Left lung (tissue), 10 donors: ENCODE data around the gene MMP24. TPM values are rescaled to one million over a fixed set of nuclear protein-coding genes. Genes with fewer than 3 reads are reported as not detected.

ENCODE experiments used
- ATAC-seq: fragments of 200-7000 bp; cut with Tn5 transposase; one replicate; pipeline ENCODE4 v1.9.1; 2020; ENCODE audit warnings: moderate library complexity
- DNase-seq, 4 donors: peaks; one replicate each; pipeline ENCODE4 v3.0.0-alpha.2; 2013 to 2020
- H3K27ac ChIP-seq, 2 donors: fragments of 200-600 bp; sonication (generic) in 1 of 2; one replicate each; pipeline versions ENCODE4 v1.5.0 to v1.8.0; 2020 to 2021
- H3K27me3 ChIP-seq, 2 donors: fragments of 200-600 bp; sonication (generic) in 1 of 2; one replicate each; pipeline versions ENCODE4 v1.5.0 to v1.8.0; 2020 to 2021
- H3K36me3 ChIP-seq, 2 donors: fragments of 200-600 bp; sonication (generic) in 1 of 2; one replicate each; pipeline versions ENCODE4 v1.5.0 to v1.8.0; 2020 to 2021
- H3K4me1 ChIP-seq, 2 donors: fragments of 200-600 bp; one replicate each; pipeline ENCODE4 v1.8.0; 2021
- H3K4me3 ChIP-seq, 2 donors: fragments of 200-600 bp; sonication (generic) in 1 of 2; one replicate each; pipeline versions ENCODE4 v1.5.0 to v1.8.0; 2020 to 2021; ENCODE audit warnings: mild to moderate bottlenecking in 1 of 2
- H3K9me3 ChIP-seq, 2 donors: fragments of 200-600 bp; sonication (generic) in 1 of 2; one replicate each; pipeline versions ENCODE4 v1.5.0 to v1.8.0; 2020 to 2021
- intact Hi-C, 2 donors: fragments of 100-400 bp; cut with DNase I; formaldehyde crosslinking; loops; one replicate each; pipeline versions ENCODE4 v1.11.2 to v1.14.2; 2022
- polyA plus RNA-seq, 6 donors: library from polyadenylated mRNA; unstranded; fragments of 120-200 nt; gene quantifications; one replicate each; pipeline ENCODE4 v1.2.1, GENCODE V29; 2013; ENCODE audit not compliant: insufficient read length in 6 of 6
- total RNA-seq, 2 donors: library from RNA; stranded (reverse); fragmentation: NEBNext Ultra II Directional; extraction: Animal tissue kit (Norgen Biotek cat#: 25700); gene quantifications; one replicate each; pipeline ENCODE4 v1.2.1, GENCODE V29; 2021
- TF ChIP-seq, protein P1 (sequence below), 2 donors: fragments of 200-600 bp; sonication (generic) in 1 of 2; IDR thresholded peaks; one replicate each; pipeline versions ENCODE4 v1.5.0 to v1.8.0; 2021; ENCODE audit warnings: antibody characterized with exemption in 2 of 2
- donor health status: DM: no; HTN: yes; CAD: no.
- donor health status: DM: no; HTN: no; CAD: no.

MMP24 gene
- total and polyA plus RNA-seq, 8 donors = 1.3 to 24.9 (median 1.9) TPM

DNA sequence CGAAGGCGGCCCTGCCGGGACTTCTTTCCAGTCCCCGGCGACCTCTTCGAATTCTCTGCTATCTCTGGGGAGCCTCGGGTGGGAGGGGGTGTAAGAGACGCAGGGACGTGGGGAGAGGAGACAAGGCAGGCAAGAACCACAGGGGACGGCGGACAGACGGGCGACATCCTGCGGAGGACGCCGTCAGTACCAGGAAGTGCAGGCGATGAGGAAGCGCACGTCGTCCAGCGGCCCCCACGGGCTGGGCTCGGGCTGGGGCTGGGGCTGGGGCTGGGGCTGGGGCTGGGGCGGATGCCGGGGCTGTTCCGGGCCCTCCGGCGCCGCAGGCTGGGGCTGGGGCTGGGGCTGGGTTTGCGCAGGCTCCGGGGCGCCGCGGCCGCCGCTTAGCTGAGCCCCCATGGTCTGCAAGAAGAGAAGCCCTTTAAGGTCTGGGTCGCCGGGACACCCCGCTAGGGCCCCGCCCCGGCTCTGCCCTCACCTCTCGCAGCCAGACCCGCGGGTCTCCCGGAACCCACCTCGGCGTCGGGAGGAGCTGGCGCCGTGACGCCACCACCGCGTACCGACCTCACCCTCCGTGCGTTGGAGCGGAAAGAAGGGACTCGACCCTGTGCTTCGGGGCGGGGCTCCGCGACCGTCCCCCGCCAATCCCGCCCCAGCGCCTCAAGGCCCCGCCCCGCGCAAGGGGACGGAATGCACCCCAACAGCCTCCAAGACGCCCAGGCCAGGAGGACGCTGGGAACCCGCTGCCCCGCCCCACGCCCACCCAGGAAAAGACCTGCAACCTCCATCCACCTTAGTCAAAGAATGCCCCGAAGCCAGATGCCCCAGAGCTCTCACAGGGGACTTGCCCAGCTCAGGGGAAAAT, 51.3 kb downstream of the MMP24 start, which contains the start of gene MMP24OS:
TSS of gene MMP24OS (minus strand) at position 592 of the 865 bp plus-strand sequence. CDS start at position 399, 193 bp downstream.
- peak; percentile 96 for ATAC-seq
- Histone ChIP-seq H3K36me3 (peaks cover 0 to 66% of the 10 kb centered on the region in 2 donors), H3K27me3 (no peaks in the 10 kb centered on the region), H3K4me1 (peaks cover 12 to 30% of the 10 kb centered on the region in 2 donors), H3K27ac (peak within 1 kb of the TSS; percentile 98 to 99), H3K9me3 (no peaks in the 10 kb centered on the region), H3K4me3 (peak within 1 kb of the TSS; percentile 65 to 86)
- intact Hi-C loops = no loop called here
- DNase-seq = peak; percentile 77 to 98 (median 92)
- TF ChIP-seq, protein P1, sequence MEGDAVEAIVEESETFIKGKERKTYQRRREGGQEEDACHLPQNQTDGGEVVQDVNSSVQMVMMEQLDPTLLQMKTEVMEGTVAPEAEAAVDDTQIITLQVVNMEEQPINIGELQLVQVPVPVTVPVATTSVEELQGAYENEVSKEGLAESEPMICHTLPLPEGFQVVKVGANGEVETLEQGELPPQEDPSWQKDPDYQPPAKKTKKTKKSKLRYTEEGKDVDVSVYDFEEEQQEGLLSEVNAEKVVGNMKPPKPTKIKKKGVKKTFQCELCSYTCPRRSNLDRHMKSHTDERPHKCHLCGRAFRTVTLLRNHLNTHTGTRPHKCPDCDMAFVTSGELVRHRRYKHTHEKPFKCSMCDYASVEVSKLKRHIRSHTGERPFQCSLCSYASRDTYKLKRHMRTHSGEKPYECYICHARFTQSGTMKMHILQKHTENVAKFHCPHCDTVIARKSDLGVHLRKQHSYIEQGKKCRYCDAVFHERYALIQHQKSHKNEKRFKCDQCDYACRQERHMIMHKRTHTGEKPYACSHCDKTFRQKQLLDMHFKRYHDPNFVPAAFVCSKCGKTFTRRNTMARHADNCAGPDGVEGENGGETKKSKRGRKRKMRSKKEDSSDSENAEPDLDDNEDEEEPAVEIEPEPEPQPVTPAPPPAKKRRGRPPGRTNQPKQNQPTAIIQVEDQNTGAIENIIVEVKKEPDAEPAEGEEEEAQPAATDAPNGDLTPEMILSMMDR (IDR thresholded peaks at IDR 0.05) = peak in 1 of 2 donors; percentile 9

DNA sequence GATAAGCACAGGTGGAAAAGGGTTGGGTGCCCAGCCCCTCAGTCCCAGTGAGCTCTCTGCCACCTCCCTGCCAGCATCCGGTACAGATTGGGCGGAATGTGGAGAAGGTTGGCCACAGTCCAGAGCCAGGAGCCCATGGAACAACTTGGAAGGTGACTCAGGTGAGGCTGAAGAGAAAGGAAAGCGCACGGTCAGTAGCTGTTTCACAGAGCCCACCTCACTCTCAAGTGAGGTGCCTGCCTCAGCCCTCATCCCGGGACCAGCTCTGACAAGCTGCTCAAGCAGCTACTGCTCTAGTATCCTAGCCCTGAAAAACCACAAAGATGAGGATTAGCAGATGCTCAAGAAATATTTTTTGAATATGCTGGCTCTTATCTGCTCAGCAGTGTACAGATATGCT, 52.5 kb downstream of the MMP24 start:
- Histone ChIP-seq H3K4me3 (no peak overlapping the region), H3K27ac (peak overlapping the region in 1 of 2 donors; percentile 99), H3K4me1 (peaks cover 22 to 42% of the 10 kb centered on the region in 2 donors), H3K36me3 (peaks cover 0 to 59% of the 10 kb centered on the region in 2 donors), H3K27me3 (no peaks in the 10 kb centered on the region), H3K9me3 (no peaks in the 10 kb centered on the region)
- ATAC-seq = no peak
- TF ChIP-seq, protein P1 (IDR thresholded peaks at IDR 0.05) = no peak
- intact Hi-C loops = no loop called here
- DNase-seq = no peak

DNA sequence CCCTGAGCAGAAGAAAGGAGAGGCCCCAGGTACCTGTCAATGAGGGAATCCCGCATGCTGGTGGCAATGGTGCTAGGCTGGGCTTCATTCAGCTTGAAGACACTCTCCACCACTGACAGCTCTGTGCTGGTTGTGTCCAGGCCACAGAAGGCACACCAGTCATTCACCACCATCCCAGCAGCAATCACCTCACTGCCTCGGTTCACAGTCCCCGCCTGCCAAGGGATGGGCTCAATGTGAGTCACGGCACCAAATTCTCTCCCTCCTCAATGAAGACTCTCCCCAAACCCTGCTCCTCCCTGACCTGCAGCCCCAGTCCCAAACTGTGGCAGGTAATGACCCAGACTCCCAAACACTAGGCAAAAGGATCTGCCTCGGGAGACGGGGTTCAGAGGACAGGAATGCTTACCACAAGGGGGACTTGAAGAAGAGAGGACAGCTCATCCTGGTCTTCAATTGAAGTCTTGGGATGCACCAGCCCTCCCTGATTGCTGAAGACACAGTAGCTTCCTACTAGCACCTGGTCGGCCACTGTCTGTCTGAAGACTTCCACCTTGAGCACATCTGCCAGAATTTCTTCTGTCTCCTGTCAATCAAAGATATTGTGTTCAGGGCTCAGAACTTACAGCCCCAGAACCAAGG, 53.2 kb downstream of the MMP24 start:
- peaks cover 0 to 52% of the 10 kb centered on the region in 2 donors for H3K36me3 ChIP-seq
- intact Hi-C loops = no loop called here
- no peak for ATAC-seq
- DNase-seq = no peak
- no peaks in the 10 kb centered on the region for H3K27me3 ChIP-seq
- H3K4me1 ChIP-seq = peaks cover 22 to 42% of the 10 kb centered on the region in 2 donors
- no peak overlapping the region for H3K27ac ChIP-seq
- H3K4me3 ChIP-seq = no peak overlapping the region
- H3K9me3 ChIP-seq = no peaks in the 10 kb centered on the region
- TF ChIP-seq, protein P1 (IDR thresholded peaks at IDR 0.05) = no peak

DNA sequence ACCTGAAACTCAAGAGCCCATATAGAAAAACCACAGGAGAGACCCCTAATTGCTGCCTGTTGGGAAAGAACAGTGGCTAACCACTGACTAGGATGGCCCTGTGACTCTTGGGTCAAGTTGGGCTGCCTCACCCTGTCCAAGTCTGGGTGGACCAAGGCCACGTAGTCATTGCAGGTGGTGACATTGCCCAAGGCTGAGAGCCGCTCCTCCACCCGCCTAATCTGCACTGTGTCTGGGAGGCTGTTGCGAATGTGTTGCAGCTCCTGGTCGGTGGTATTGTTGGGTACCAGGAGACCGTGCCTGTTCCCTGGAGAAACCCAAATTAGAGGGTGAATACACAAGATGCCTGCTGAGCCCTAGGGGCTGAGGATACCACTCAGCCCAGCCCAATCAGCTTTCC, 54.0 kb downstream of the MMP24 start:
- H3K4me3 ChIP-seq = no peak overlapping the region
- no peak overlapping the region for H3K27ac ChIP-seq
- TF ChIP-seq, protein P1 (IDR thresholded peaks at IDR 0.05) = no peak

More for the DNA sequence above, 54.0 kb downstream of the MMP24 start:
- no peak for DNase-seq
- Histone ChIP-seq H3K27me3 (no peaks in the 10 kb centered on the region), H3K36me3 (peaks cover 0 to 47% of the 10 kb centered on the region in 2 donors), H3K4me1 (peaks cover 22 to 48% of the 10 kb centered on the region in 2 donors), H3K9me3 (no peaks in the 10 kb centered on the region)
- intact Hi-C loops = no loop called here
- no peak for ATAC-seq
